GM12874 (cell line): Measurements from ENCODE around the gene CSGALNACT2.

Source experiments
- CTCF ChIP-seq: IDR thresholded peaks from 2 replicates; pipeline ENCODE4 v1.5.1; 2011; ENCODE audit warnings: low read depth, mild to moderate bottlenecking, control low read depth, low read length, moderate library complexity; ENCODE audit not compliant: insufficient read depth

CSGALNACT2 gene

GRCh38 chr10:43199088-43199683 lies 60.9 kb downstream of the CSGALNACT2 start:
- TF ChIP-seq CTCF, result no peak

GRCh38 chr10:43199684-43200537 lies 61.7 kb downstream of the CSGALNACT2 start:
- TF ChIP-seq CTCF, result no peak

- no peak for TF ChIP-seq CTCF
Measured at GRCh38 chr10:43200538-43201390, 62.5 kb downstream of the CSGALNACT2 start.

- TF ChIP-seq CTCF, result no peak
Measured at GRCh38 chr10:43201545-43202131, 63.4 kb downstream of the CSGALNACT2 start.

- TF ChIP-seq CTCF, result peak; percentile 78
Measured at GRCh38 chr10:43202224-43202656, 64.0 kb downstream of the CSGALNACT2 start.

GRCh38 chr10:43202657-43203447 lies 64.6 kb downstream of the CSGALNACT2 start:
- no peak for TF ChIP-seq CTCF
